BE2C (cell line): ENCODE results near the gene ENKUR.

ENCODE experiments used
- DNase-seq: peaks from one replicate; pipeline ENCODE4 v3.0.0-alpha.2; 2020
- H3K27me3 ChIP-seq: fragments of 250-450 bp; sonication (Bioruptor Pico); 2 replicates; pipeline ENCODE4 v1.5.1; 2020; ENCODE audit warnings: mild to moderate bottlenecking
- H3K36me3 ChIP-seq: fragments of 250-450 bp; sonication (Bioruptor Pico); 2 replicates; pipeline ENCODE4 v1.5.1; 2020; ENCODE audit warnings: mild to moderate bottlenecking
- H3K4me1 ChIP-seq: fragments of 250-450 bp; sonication (Bioruptor Pico); 2 replicates; pipeline ENCODE4 v1.5.1; 2020
- H3K4me3 ChIP-seq: 2 replicates; pipeline ENCODE4 v1.5.1; 2011; ENCODE audit warnings: low read depth, low read length
- H3K9me3 ChIP-seq: fragments of 250-450 bp; sonication (Bioruptor Pico); 2 replicates; pipeline ENCODE4 v1.5.1; 2020
- TF ChIP-seq, protein P1 (sequence below): IDR thresholded peaks from 2 replicates; pipeline ENCODE4 v1.5.1; 2012; ENCODE audit warnings: mild to moderate bottlenecking, low read depth, low read length

The ENKUR gene

DNA sequence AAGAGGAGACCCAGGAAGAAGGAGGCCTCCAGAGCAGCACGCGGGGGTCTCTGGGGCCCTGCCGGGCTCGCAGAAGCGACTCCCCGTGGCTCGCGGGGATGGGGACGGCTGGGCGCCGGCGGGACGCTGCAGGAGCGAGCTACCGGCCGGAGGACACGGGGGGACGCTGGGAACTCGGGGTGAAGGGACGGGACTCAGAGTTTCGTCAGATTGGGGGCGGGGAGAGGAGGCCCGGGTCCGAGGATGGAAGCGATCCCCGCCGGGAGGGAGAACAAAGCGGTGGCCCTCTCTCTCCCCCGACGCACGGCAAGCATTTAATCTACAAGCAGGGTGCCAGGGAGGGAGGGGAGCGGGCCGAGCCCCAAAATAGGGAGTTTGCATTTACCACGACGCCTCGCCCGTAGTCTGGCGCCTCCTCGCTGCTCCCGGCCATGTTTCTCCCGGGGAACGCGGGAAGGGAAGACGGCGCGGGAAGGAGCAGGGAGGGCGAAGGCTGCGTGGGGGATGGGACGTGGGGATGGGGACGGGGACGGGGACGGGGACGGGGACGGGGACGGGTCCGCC is 63.7 kb downstream of the ENKUR start, which contains the start of gene PRTFDC1:
PRTFDC1 (minus strand) TSS at position 464 of the 564 bp plus-strand sequence; CDS start at position 433, 31 bp downstream.
- H3K4me1 ChIP-seq = peaks cover 12% of the 10 kb centered on the region
- peak within 1 kb of the TSS; percentile 70 for H3K4me3 ChIP-seq
- H3K9me3 ChIP-seq = no peaks in the 10 kb centered on the region
- H3K27me3 ChIP-seq = no peaks in the 10 kb centered on the region
- TF ChIP-seq, protein P1, sequence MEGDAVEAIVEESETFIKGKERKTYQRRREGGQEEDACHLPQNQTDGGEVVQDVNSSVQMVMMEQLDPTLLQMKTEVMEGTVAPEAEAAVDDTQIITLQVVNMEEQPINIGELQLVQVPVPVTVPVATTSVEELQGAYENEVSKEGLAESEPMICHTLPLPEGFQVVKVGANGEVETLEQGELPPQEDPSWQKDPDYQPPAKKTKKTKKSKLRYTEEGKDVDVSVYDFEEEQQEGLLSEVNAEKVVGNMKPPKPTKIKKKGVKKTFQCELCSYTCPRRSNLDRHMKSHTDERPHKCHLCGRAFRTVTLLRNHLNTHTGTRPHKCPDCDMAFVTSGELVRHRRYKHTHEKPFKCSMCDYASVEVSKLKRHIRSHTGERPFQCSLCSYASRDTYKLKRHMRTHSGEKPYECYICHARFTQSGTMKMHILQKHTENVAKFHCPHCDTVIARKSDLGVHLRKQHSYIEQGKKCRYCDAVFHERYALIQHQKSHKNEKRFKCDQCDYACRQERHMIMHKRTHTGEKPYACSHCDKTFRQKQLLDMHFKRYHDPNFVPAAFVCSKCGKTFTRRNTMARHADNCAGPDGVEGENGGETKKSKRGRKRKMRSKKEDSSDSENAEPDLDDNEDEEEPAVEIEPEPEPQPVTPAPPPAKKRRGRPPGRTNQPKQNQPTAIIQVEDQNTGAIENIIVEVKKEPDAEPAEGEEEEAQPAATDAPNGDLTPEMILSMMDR = 0 out of 2 replicates have a peak, but pooled peaks have one; percentile 3
- DNase-seq = peak; percentile 64
- no peaks in the 10 kb centered on the region for H3K36me3 ChIP-seq

DNA sequence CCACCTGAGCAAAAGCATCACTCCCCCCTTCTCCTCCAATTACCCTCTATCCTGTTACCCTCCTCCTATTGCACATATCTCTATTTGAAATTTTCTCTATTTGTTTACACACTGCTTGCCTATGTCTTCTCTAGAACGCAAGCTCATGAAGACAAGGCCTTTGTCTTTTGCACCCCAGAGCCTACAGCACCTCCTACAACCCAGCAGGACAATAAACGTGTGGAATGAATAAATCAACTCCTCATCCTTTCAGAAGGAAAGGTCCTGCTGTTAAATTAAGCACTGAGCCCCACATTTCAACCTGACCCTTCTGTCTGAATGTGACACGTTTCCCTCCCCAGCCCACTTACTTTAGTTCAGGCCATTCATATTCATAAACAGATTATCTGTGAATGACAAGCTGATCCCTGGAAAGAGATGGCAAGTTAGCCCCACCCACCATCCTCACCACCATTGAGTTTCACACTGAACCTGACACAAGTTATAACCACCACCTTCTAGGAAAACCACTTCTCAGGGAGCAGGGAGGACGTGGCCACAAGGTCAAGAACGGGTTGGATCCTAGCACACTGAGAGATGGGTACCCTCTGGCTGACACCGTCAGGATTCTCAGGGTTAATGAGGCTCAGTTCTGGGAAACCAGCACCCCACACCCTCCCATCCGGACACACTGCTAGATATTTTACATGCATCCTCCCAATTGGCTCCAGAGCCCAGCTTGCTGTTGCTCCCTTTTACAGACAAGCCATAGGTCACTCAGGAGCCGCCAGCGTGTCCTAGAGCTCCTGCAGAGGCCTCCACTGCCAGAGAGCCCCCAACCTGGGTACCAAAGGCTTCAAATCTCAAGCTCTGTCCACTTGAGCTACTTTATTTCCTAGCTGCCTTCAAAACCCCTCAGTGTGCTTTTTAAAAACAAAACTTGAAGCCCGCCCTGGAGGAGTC is 64.5 kb downstream of the ENKUR start:
- H3K9me3 ChIP-seq = no peaks in the 10 kb centered on the region
- peak overlapping the region; percentile 70 for H3K4me3 ChIP-seq
- no peaks in the 10 kb centered on the region for H3K27me3 ChIP-seq
- DNase-seq = peak; percentile 33
- H3K36me3 ChIP-seq = no peaks in the 10 kb centered on the region
- peaks cover 12% of the 10 kb centered on the region for H3K4me1 ChIP-seq
- TF ChIP-seq, protein P1 = no peak

DNA sequence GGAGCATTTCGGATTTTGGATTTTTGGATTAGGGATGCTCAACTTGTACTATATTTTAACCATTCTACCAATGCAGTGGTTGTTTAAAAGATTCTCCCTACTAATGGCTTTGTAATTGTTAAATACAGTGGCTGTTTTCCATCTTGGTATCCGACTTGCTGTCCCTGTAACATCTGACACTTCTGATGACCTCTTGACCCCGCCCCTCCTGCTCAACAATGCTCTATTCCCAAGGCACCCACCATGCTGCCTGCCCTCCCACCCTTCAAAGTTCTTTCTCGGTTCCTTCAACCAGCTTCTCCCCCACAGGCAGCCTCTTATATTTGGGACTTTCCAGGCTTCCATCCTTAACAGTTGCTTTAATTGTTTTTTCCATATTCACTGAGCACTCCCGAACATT is 65.5 kb downstream of the ENKUR start:
- H3K36me3 ChIP-seq = no peaks in the 10 kb centered on the region
- H3K9me3 ChIP-seq = no peaks in the 10 kb centered on the region
- no peak overlapping the region for H3K4me3 ChIP-seq
- DNase-seq = no peak
- H3K27me3 ChIP-seq = no peaks in the 10 kb centered on the region
- H3K4me1 ChIP-seq = peaks cover 12% of the 10 kb centered on the region
- TF ChIP-seq, protein P1 = no peak

DNA sequence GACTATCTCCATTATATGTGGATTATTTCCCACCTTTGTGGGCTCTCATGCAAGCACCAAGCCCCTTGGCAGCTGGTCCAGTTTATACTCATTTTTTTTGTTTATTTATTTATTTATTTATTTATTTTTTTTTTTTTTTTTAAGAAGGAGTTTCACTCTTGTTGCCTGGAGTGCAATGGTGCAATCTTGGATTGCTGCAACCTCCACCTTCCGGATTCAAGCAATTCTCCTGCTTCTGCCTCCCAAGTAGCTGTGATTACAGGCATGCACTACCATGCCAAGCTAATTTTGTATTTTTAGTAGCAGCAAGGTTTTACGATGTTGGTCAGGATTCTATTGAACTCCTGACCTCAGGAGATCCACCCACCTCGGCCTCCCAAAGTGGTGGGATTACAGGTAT is 66.3 kb downstream of the ENKUR start:
- TF ChIP-seq, protein P1 = no peak
- Histone ChIP-seq H3K4me1 (peaks cover 12% of the 10 kb centered on the region), H3K36me3 (no peaks in the 10 kb centered on the region), H3K4me3 (no peak overlapping the region), H3K9me3 (no peaks in the 10 kb centered on the region), H3K27me3 (no peaks in the 10 kb centered on the region)
- DNase-seq = no peak

DNA sequence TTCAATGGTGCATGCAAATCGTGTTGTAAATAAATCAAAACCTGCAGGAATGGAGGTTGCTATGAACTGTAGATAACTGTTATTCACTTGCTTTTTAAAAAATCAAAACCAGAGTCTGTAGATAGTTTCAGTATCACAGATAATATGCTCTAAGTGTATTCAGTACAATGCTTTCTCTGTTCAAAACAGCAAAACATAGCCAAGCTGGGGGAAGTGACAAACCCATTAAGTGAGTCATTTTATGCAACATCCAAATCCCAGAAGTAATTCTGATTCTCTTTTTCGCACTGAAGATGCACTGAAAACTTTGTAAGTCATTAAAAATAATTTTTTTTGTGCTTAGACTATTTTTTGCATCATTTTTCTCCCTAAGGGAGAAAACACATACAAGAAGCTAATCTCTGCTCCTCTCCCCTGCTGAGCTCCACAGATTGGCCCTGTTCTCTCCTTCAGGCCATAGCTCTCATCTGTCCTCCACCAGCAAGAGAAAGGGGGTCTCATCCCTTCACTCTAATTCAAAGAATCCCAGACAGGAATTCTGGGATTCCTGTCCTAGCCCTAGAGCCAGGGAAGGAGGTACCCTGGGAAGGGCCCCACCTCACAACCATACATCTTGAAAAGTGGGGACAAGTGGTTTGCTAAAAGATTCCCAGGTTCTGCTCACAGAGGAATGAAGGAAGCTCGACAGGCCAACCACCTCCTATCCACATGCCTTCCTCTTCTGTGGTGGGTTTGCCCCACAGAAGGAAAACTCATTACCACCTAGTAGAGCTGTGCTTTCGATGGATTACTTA is 68.5 kb downstream of the ENKUR start:
- peaks cover 6% of the 10 kb centered on the region; the same call in 1 of the 2 replicates for H3K4me1 ChIP-seq
- DNase-seq = no peak
- TF ChIP-seq, protein P1 = no peak
- no peaks in the 10 kb centered on the region for H3K9me3 ChIP-seq
- H3K27me3 ChIP-seq = no peaks in the 10 kb centered on the region
- no peak overlapping the region for H3K4me3 ChIP-seq
- no peaks in the 10 kb centered on the region for H3K36me3 ChIP-seq
